CD4-positive, alpha-beta T cell treated with Interleukin-6 for 4 hours (primary cell): ENCODE results near the gene RGS17.
"Not testable (repeated sequence)": the region's sequence is repeated elsewhere in the genome, so short reads cannot be mapped to it uniquely, and the experiment has no call there.

ENCODE experiments used
- DNase-seq: peaks from one replicate; pipeline ENCODE4 v3.0.0-alpha.2; 2020; ENCODE audit warnings: mixed read lengths

Gene RGS17

DNA sequence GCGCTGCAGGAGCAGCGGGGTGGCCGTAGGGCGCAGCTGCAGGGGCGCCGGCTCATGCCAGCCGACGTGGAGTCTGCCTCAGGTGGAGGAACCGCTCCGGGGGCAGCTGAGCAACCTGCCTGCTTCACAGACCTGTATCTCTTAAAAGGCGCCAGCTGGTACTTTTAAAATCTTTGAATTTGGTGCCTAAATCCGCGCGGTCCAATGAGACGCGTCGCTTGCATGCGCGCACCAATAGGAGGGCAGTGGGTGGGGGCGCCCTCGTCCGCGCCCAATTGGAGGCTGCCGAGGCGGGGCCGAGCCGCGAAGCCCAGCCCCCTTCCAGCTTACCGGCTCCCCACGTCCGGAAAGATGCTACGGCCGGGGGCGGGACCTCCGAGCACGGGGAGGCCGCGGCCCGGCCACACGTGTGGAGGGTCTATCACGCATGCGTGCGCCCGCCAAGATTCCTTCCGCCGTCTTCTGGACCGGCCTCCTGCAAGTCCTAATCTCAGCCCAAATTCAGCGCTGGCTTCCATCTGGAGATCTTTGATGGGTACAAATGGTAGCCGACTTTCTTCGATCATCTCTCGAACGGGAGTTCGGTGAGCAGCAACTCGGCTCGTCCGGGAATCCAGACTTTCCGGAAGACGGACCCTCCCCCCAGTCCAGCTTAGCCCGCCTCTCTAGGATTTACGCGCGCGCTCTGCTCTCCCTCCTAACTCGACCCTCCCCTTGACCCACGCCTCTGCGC lies 148.0 kb downstream of the RGS17 start, which contains the start of gene FBXO5:
FBXO5 (minus strand) TSS at position 138 of the 733 bp plus-strand sequence; CDS start at position 56, 82 bp downstream.
- DNase-seq: peak; percentile 98

- DNase-seq: no peak
These were observed 148.8 kb downstream of the RGS17 start for GRCh38 chr6:152981989-152982903.

DNA sequence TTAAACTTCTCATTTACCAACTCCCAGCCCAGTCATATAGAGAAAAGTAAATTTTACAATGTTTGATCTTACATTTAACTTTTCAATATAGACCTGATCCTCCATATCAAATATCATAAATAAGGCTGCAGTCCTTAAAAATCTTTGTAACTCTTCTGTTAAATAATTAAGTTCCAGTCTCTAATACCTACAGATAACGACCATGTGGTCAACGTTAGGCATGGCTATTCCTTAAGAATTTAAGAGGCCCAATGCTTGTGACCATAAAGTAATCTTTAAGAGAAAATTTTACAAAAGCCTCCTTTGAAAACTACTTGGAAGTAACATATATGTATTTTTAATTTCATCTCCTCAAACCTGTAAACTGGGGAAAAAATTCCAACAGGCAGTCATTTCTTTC lies 149.9 kb downstream of the RGS17 start:
- no peak for DNase-seq

- no peak for DNase-seq
These were observed 150.4 kb downstream of the RGS17 start for GRCh38 chr6:152980656-152981055.

DNA sequence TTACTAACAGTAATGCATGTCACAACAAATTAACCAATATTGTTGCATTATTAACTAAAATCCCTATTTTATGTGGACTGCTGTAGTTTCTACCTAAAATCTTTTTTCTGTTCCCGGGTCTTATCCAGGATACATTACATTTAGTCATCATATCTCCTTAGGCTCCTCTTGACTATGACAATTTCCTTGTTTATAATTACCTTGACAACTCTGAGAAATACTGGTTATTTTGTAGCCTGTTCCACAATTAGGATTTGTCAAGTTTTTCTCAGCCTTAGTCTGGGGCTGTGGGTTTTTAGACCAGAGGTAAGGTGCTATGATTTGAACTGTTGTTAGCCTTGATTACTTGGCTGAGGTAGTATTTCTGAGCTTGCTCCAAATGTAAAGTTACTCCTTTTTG lies 152.0 kb downstream of the RGS17 start:
- no peak for DNase-seq

- DNase-seq: no peak
These were observed 153.0 kb downstream of the RGS17 start for GRCh38 chr6:152978058-152978457.

GRCh38 chr6:152977556-152977955 lies 153.5 kb downstream of the RGS17 start:
- no peak for DNase-seq

DNA sequence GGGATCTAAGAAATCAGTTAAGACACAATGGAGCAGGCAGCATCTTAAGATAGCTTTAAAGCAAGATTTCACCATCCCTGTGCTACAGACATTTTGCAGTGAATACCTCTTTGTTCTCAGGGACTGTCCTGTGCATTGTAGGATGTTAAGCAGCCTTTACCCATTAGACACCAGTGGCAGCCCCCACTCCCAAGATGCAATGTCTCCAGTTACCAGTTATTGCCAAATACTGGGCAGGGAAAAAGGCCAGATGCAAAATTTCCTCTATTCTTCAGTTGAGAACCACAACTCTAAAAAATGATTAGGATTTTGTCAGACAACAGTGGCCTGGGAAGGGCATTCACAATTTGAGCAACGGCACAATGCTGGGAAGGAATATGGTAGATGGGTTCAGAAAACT lies 154.3 kb downstream of the RGS17 start:
- DNase-seq: no peak

DNA sequence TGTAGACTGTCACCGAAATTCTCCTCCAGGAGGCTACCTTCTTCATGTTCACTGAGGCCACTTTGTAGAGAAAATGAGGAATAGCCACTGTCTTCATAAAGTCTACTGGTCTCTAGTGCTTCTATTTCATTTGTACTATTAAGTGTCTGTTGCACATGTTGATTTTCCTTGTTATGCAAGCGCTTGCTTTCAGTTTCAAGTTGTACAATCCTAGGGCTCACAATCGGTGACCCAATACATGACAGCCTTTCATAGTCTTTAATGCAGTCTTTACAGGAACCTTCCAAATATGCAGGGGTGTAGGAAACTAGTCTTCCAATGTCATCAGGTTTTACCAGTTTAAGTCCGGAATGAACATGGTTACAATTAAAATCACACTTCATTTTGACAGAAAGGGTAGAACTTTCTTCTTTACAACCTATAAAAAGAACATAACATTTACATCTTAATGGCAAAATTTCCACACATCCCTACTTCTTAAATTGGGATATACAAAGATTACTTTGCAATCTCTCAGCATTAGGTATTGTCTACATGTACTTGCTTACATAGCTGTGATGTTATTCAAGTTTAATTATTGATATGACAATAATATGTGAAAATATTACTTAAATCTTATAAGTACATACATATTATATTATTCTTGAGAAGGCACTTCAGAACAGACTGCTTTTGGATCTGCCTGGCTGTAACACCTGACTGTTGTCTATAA lies 155.7 kb downstream of the RGS17 start:
- DNase-seq: no peak

GRCh38 chr6:152973916-152974315 lies 157.2 kb downstream of the RGS17 start:
- DNase-seq: no peak

DNA sequence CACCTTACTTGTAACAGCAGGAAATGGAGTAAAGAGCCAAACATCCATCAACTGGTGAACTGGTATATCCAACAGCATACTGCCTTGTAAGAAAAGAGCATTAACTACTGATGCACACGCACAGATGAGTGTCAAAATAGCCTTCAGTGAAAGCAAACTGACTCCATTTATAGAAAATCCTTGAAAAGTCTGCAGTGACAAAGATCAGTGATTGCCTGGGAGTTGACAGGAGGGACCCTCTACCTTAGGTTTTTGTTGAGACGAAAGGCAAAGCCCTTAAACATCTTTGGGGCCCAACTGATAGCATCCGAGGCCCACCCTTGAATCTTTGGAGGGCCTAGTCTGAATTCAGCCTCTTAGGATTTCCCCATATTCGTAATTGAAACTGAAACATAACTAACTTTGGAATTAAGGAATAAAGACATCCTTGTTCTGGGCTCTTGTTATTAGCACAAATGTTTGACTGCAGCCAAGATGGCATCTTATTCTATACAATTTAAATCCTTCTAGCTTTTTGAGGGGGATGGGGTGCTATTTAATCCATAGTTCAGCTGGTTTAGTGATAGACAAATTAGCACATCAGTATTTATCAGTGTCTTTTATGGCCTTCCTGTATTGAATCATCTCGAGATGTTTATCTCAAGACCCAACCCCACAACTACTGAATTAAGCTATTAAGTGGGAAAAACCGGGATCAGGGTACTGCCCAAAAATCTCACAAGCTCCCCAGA lies 161.2 kb downstream of the RGS17 start:
- no peak for DNase-seq

GRCh38 chr6:152966168-152966894 lies 164.8 kb downstream of the RGS17 start:
- DNase-seq: not testable (repeated sequence)

DNA sequence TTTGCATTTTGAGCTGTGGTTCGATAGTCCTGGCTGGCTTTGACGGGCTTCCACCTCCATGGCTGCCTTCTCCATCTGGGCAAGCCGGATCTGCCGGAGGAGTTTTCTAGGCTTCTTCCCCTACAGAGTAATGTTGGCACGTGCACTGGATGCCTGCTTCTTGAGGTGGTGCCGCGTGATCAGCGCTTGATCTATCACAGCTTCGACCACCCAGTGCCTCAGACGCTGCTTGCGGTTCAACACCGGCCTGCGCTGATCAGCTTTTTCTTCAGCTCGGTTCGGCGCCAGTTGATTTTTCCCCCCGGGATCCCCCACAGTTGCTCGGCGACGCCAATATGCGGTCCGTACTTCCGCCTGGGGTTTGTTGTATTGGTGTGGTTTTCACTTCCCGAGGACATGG lies 171.7 kb downstream of the RGS17 start:
- DNase-seq: no peak

GRCh38 chr6:152957796-152958195 lies 173.3 kb downstream of the RGS17 start:
- no peak for DNase-seq
